Measurements from ENCODE around the gene ZNF33A.
"Not testable (repeated sequence)": the region's sequence is repeated elsewhere in the genome, so short reads cannot be mapped to it uniquely, and the experiment has no call there.

Gene ZNF33A

DNA sequence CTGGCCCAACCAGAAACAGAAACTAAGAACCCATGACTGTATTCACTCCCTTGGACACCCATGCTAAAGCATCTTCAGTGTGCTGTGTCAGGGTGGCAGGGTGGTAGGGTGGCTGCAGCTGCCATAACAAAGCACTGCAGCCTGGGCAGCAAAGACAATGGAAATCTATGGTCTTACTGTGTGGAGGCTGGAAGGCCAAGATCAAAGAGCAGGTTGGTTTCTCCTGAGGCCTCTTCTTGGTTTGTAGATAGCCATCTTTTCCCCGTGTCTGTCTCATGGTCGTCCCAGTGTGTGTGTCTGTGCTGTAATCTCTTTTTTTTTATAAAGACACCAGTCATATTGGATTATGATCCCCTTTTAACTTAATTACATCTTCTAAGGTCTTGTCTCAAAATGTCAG is 18.8 kb upstream of the ZNF33A start:
- TF ChIP-seq, protein P1, sequence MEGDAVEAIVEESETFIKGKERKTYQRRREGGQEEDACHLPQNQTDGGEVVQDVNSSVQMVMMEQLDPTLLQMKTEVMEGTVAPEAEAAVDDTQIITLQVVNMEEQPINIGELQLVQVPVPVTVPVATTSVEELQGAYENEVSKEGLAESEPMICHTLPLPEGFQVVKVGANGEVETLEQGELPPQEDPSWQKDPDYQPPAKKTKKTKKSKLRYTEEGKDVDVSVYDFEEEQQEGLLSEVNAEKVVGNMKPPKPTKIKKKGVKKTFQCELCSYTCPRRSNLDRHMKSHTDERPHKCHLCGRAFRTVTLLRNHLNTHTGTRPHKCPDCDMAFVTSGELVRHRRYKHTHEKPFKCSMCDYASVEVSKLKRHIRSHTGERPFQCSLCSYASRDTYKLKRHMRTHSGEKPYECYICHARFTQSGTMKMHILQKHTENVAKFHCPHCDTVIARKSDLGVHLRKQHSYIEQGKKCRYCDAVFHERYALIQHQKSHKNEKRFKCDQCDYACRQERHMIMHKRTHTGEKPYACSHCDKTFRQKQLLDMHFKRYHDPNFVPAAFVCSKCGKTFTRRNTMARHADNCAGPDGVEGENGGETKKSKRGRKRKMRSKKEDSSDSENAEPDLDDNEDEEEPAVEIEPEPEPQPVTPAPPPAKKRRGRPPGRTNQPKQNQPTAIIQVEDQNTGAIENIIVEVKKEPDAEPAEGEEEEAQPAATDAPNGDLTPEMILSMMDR (IDR thresholded peaks at IDR 0.05), result no peak
- Histone ChIP-seq H3K27ac (no peak overlapping the region), H3K4me3 (no peak overlapping the region)
- no peak for DNase-seq (ENCODE audit: low spot score)

DNA sequence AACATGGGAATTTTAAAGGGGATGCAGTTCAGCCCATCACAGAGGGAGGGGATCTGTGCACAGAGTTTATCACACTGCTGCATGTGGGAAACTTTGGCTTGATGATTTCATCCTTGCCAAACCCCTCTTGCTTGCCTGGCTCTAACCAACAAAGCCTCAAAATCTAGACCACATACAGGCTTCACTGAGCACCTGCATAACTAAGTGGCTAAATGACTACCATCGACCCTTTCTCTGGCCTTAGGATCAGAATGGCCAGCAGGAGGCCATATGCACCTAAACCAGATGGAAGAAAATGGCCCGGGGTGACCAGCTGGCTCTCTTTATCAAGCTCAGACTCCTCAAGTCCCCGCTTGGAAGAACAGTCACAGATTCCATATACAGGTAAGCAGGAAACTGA is 18.4 kb upstream of the ZNF33A start:
- no peak for DNase-seq (ENCODE audit: low spot score)
- TF ChIP-seq, protein P1 (IDR thresholded peaks at IDR 0.05), result no peak
- Histone ChIP-seq H3K4me3 (no peak overlapping the region), H3K27ac (no peak overlapping the region)

DNA sequence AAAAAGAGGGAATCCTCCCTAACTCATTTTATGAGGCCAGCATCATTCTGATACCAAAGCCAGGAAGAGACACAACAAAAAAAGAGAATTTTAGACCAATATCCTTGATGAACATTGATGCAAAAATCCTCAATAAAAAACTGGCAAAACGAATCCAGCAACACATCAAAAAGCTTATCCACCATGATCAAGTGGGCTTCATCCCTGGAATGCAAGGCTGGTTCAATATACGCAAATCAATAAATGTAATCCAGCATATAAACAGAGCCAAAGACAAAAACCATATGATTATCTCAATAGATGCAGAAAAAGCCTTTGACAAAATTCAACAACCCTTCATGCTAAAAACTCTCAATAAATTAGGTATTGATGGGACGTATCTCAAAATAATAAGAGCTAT is 11.6 kb upstream of the ZNF33A start:
- not testable (repeated sequence) for DNase-seq (ENCODE audit: low spot score); H3K27ac ChIP-seq; H3K4me3 ChIP-seq

DNA sequence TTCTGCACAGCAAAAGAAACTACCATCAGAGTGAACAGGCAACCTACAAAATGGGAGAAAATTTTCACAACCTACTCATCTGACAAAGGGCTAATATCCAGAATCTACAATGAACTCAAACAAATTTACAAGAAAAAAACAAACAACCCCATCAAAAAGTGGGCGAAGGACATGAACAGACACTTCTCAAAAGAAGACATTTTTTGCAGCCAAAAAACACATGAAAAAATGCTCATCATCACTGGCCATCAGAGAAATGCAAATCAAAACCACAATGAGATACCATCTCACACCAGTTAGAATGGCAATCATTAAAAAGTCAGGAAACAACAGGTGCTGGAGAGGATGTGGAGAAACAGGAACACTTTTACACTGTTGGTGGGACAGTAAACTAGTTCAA is 10.0 kb upstream of the ZNF33A start:
- H3K27ac ChIP-seq, H3K4me3 ChIP-seq: not testable (repeated sequence)

DNA sequence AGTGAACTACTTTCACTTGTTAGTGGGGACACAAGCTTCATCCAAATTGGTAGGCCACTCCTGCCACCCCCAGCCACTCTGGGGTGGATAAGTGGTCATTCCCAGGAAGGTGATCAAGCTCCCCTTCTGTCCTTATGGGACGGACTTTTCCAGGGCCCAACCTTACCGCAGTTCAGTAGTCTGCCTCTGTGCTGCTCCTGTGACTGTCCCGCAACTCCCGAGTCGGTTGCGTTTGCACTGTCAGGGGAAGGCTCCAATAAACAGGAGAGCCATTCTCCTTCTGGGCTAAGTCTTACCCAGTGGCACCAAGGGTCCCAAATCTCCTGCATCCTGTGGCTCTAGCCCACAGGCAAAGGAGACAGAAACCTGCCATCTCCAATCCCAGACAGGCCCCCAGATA is 7.4 kb upstream of the ZNF33A start:
- no peak overlapping the region for H3K27ac ChIP-seq
- TF ChIP-seq, protein P1 (IDR thresholded peaks at IDR 0.05), result no peak

More for the DNA sequence above, 10.0 kb upstream of the ZNF33A start:
- not testable (repeated sequence) for DNase-seq (ENCODE audit: low spot score)

DNA sequence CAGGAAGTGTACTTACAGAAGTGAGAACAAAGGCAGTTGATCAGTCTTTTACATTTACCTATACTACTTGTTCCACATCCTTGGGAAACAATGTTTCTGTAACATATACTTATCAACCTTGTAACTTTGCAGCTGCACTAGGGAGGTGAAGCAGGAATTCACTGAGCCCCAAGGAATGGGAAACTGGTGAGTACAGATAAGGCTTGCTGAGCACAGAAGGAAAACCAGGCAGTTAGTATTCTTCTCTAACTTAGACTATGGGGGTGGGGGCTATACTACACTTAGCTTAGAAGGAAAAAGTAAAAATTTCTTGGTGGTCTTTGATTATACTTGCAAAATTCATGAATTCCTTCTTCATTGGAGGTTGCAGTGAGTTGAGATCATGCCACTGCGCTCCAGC is 6.9 kb upstream of the ZNF33A start:
- no peak for DNase-seq (ENCODE audit: low spot score)
- no peak overlapping the region for H3K4me3 ChIP-seq
- no peak overlapping the region for H3K27ac ChIP-seq
- TF ChIP-seq, protein P1 (IDR thresholded peaks at IDR 0.05), result no peak

More for the DNA sequence above, 7.4 kb upstream of the ZNF33A start:
- DNase-seq (ENCODE audit: low spot score), result no peak
- H3K4me3 ChIP-seq, result no peak overlapping the region

DNA sequence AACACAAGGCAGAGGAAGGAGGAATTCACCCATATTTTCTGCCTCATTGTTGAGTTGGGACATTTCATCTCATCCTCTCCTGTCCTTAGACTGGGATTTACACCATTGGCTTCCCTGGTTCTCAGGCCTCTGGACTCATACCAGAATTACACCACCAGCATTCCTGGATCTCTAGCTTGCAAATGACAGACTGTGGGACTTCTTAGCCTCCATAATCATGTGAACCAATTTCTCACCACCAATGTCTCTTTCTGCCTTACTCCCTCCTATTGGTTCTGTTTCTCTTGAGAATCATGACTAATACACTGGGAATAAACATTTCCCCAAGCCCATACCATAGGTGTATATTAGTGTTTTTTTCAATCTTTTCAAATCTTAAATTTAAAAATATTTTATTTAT is 2.9 kb upstream of the ZNF33A start:
- Histone ChIP-seq H3K4me3 (no peak overlapping the region), H3K27ac (no peak overlapping the region)
- TF ChIP-seq, protein P1 (IDR thresholded peaks at IDR 0.05), result no peak
- no peak for DNase-seq (ENCODE audit: low spot score)

DNA sequence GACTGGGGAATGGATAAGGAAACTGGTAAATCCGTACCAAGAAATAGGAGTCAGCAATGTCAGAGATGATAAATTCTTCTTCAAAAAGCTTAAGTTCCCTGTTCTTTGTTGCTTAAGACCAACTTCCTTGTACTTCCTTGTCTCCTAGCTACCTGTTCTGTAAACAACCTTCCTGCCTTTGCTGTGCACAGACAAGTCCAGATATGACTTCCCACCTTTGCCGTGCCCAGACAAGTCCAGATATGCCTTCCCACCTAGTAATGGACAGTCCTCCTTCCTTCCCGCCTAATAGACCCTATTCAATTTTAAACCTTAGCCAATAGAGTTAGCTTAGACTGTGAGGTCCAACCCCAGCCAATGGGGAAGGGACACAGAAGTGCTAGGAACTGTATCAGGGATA is 2.5 kb upstream of the ZNF33A start:
- TF ChIP-seq, protein P1 (IDR thresholded peaks at IDR 0.05), result no peak
- no peak for DNase-seq (ENCODE audit: low spot score)
- H3K4me3 ChIP-seq, result no peak overlapping the region
- H3K27ac ChIP-seq, result no peak overlapping the region

Data from coronary artery (tissue), 2 donors.